ENCODE results near the gene CTSZ. TPM values are rescaled to one million over a fixed set of nuclear protein-coding genes. Genes with fewer than 3 reads are reported as not detected.
"Not testable (repeated sequence)": the region's sequence is repeated elsewhere in the genome, so short reads cannot be mapped to it uniquely, and the experiment has no call there.

CTSZ gene
- total RNA-seq, 1 donor from 2014 or later: 252 TPM

GRCh38 chr20:58982406-58983114, 24.5 kb downstream of the CTSZ start:
- no peak for DNase-seq (ENCODE audit: extremely low read depth, low read depth, low spot score)

- no peak for DNase-seq (ENCODE audit: extremely low read depth, low read depth, low spot score)
Observed at GRCh38 chr20:58981628-58982364, 25.3 kb downstream of the CTSZ start.

- DNase-seq (ENCODE audit: extremely low read depth, low read depth, low spot score): no peak
Observed at GRCh38 chr20:58980711-58981627, 26.1 kb downstream of the CTSZ start, which contains the start of gene NELFCD. NELFCD (plus strand) TSS chr20:58981256; CDS start chr20:58981310, 54 bp downstream.

DNA sequence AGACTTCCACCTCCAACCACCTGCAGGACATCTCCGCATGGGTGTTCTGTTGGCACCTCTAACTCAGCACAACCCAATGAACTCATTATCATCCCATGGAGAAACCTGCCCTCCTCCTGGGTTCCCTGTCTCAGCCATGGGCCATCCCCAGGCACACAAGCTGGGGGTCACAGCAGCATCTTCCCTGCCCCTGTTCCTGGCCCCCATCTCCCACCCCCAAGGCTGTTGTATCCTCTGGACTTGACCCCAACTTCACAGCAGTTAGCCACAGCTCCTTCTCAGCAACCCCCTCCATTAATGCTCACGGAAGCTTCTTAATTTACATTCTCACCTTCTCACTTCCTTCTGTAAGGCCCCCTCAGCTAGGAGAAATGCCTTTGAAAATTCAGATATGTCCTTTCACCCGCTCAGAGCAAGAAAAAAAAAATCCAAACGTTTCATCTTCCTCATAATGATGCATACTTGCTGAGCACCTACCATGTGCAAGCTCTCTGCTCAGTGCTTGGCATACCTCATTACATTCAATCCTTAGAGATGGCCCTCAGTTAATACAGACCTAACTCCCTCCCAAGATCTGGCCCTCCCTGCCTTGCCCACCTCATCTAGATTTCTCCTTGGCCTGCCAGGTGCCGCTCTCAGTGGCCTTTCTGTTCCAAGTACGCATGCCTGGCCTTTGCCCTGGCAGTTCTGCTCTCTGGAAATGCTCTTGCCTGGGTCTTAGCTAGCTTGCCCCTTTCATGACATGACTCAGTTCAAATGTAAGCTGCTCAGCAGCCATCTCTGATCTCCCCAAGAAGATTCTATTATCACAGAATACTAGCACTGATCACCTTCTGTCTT, 28.5 kb downstream of the CTSZ start:
- DNase-seq (ENCODE audit: extremely low read depth, low read depth, low spot score): no peak

GRCh38 chr20:58976061-58976730, 30.9 kb downstream of the CTSZ start:
- DNase-seq (ENCODE audit: extremely low read depth, low read depth, low spot score): no peak

DNA sequence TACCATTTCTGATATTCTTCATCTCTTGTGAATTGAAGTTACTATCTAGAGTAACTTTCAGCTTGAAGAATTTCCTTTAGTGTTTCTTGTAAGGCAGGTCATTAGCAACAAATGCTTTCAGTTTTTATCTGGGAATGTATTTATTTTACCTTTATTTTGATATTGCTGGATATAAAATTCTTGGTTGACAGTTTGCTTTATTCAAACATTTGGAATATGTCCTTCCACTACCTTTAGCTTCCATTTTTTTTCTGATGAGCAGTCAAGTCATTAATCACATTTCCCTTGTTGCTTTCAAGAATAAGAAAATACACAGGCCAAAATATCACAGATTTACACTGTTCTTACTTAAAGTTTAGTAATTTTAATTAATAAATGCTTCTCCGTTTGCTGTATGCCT, 31.7 kb downstream of the CTSZ start:
- no peak for DNase-seq (ENCODE audit: extremely low read depth, low read depth, low spot score)

- no peak for DNase-seq (ENCODE audit: extremely low read depth, low read depth, low spot score)
Observed at GRCh38 chr20:58973866-58974265, 33.2 kb downstream of the CTSZ start.

DNA sequence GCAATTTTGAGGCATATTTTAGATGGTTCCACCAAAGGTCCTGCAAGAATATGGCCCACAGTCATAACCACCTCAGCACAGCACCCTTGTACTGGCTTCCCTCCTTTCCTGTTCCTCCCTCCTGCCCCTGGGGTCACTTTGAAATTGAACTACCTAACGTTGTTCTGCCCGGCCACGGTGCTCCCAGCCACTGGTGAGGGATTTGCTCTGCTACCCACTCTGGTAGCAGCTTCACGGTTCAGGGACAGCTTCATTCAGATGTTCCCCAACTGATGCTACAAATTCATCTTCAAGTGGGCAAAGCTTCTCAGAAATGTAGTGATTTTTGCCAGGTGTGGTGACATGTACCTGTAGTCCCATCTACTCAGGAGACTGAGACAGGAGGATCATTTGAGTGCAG, 33.9 kb downstream of the CTSZ start:
- DNase-seq (ENCODE audit: extremely low read depth, low read depth, low spot score): no peak

GRCh38 chr20:58971429-58971828, 35.6 kb downstream of the CTSZ start:
- no peak for DNase-seq (ENCODE audit: extremely low read depth, low read depth, low spot score)

DNA sequence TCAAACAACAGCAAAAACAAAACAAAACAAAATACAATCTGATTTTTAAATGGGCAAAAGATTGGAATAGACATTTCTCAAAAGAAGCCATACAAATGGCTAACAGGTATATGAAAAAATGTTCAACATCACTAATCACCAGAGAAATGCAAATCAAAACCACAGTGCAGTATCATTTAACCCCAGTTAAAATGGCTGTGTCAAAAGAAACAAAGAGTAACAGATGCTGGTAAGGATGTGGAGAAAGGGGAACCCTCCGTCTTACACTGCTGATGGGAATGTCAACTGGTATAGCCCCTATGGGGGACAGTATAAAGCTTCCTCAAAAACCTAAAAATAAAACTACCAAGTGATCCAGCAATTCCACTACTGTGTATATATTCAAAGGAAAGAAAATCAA, 36.9 kb downstream of the CTSZ start:
- no peak for DNase-seq (ENCODE audit: extremely low read depth, low read depth, low spot score)

GRCh38 chr20:58969439-58969838, 37.6 kb downstream of the CTSZ start:
- DNase-seq (ENCODE audit: extremely low read depth, low read depth, low spot score): no peak

DNA sequence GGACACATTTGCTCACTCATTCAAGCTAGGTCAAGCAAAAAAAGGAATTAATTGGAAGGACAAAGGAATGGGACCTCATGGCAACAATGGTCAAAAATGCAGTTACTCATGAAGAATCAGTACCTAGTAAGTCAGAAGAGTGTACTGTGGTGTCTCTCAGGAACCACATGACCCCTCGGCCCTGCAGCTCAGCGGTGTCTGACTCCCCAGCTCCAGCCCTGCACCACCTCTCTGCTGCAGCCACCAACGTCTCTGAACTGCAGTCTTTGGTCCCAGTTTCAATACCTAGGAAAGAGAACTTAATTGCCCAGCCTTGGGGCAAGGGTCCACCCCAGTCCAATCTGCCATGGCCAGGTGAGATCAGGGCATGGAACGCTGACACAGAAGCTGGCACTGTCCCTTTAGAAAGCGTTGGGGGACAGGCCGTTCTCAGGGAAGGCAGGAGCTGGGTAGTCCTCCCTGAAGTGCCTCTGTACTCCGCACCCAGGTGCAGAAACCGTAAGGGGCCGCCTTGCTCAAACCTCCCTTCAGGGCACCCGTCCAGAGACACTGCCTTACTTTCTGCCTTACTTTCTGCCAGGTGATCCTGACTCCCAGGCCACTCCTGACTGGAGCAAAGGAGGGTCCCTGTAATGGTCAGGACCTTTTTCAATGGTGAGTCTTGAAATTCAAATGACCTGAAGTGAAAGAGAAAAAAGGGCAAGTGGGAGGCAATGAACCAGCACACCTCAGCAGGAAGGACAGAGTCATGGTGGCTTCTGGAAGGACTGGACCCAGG, 39.2 kb downstream of the CTSZ start:
- DNase-seq (ENCODE audit: extremely low read depth, low read depth, low spot score): no peak

DNA sequence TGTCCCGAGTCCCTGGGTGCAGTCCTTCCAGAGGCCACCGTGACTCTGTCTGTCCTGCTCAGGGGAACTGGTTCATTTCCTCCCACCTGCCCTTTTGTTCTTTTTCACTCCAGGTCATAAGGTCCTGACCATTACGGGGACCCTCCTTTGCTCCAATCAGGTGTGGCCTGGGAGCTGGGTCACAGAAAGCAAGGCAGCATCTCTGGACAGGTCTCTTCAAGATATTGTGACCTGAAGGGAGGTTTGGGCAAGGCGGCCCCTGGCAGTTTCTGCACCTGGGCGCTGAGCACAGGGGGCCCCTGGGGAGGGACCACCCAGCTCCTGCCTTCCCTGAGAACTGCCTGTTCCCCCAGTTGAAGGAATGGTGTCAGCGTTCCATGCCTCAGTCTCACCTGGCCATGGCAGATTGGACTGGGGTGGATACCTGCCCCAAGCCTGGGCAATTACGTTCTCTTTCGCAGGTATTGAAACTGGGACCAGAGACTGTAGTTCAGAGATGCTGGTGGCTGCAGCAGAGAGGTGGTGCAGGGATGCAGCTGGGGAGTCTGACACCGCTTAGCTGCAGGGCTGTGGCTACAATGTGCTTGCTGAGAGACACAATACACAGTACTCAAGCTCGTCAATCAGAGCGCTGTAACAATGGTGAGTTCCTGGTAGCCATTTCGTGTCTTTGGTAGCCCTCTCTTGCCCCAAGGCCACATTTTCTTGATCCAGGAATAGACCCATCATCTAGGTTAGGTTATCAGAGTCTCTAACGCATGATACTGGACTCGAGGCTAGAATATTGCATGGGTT, 41.6 kb downstream of the CTSZ start:
- no peak for DNase-seq (ENCODE audit: extremely low read depth, low read depth, low spot score)

DNA sequence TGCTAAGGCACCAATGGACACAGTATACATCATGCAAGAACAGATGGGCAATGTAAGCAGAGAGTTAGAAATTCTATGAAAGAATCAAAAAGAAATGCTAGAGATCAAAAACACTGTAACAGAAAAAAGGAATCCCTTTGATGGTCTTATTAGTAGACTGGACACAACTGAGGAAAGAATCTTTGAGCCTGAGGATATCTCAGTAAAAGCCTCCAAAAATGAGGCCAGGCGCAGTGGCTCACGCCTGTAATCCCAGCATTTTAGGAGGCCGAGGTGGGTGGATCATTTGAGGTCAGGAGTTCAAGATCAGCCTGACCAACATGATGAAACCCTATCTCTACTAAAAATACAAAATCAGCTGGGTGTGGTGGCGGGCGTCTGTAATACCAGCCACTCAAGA, 43.1 kb downstream of the CTSZ start:
- not testable (repeated sequence) for DNase-seq (ENCODE audit: extremely low read depth, low read depth, low spot score)

- no peak for DNase-seq (ENCODE audit: extremely low read depth, low read depth, low spot score)
Observed at GRCh38 chr20:58963060-58963584, 43.9 kb downstream of the CTSZ start.

DNA sequence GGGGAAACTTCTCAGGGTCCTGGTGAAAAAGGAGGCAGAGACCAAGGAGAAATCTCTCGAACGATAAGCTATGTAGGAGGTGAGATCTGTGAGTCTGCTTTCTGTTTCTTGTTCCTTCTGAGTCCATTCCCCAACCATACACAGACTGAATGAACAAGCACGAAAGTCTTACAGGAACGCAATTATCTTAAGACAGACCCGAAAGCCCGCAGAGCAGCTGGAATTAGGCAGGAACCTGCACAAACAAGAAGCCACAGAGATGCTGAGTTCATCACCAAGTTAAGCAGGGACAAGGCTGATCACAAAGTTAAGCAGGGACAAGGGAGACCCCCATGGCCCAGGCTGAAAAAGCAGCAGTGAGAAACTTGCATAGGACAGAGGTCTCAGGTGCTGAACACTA, 47.4 kb downstream of the CTSZ start:
- no peak for DNase-seq (ENCODE audit: extremely low read depth, low read depth, low spot score)

- DNase-seq (ENCODE audit: extremely low read depth, low read depth, low spot score): no peak
Observed at GRCh38 chr20:58956078-58956477, 51.0 kb downstream of the CTSZ start.

GRCh38 chr20:58953050-58953449, 54.0 kb downstream of the CTSZ start:
- no peak for DNase-seq (ENCODE audit: extremely low read depth, low read depth, low spot score)
